Gastroesophageal sphincter (tissue), 3 donors: ENCODE results near the gene PA2G4.

Source experiments
- EP300 ChIP-seq: sonication (generic); formaldehyde crosslinking; IDR thresholded peaks from one replicate; pipeline ENCODE4 v1.6.1; 2017; ENCODE audit warnings: antibody characterized with exemption, mild to moderate bottlenecking
- POLR2A ChIP-seq, 2 donors: fragments of 450-650 bp; IDR thresholded peaks; one replicate each; pipeline ENCODE4 v1.6.1; 2017; ENCODE audit warnings: antibody characterized with exemption in 2 of 2, mild to moderate bottlenecking in 2 of 2, moderate library complexity in 1 of 2
- POLR2AphosphoS5 ChIP-seq: sonication (generic); formaldehyde crosslinking; IDR thresholded peaks from one replicate; pipeline ENCODE4 v1.6.1; 2017; ENCODE audit warnings: antibody characterized with exemption
- TF ChIP-seq, protein P1 (sequence below), 4 experiments: fragments of 200-600 bp in 2 of 4; fragments of 450-650 bp in 2 of 4; sonication (generic) in 1 of 4; IDR thresholded peaks; one replicate each; pipeline ENCODE4 v1.5.1; 2017 to 2019; ENCODE audit warnings: antibody characterized with exemption in 4 of 4, mild to moderate bottlenecking in 2 of 4, moderate library complexity in 2 of 4

- TF ChIP-seq, protein P1, sequence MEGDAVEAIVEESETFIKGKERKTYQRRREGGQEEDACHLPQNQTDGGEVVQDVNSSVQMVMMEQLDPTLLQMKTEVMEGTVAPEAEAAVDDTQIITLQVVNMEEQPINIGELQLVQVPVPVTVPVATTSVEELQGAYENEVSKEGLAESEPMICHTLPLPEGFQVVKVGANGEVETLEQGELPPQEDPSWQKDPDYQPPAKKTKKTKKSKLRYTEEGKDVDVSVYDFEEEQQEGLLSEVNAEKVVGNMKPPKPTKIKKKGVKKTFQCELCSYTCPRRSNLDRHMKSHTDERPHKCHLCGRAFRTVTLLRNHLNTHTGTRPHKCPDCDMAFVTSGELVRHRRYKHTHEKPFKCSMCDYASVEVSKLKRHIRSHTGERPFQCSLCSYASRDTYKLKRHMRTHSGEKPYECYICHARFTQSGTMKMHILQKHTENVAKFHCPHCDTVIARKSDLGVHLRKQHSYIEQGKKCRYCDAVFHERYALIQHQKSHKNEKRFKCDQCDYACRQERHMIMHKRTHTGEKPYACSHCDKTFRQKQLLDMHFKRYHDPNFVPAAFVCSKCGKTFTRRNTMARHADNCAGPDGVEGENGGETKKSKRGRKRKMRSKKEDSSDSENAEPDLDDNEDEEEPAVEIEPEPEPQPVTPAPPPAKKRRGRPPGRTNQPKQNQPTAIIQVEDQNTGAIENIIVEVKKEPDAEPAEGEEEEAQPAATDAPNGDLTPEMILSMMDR (IDR thresholded peaks at IDR 0.05), result no peak
- no peak for TF ChIP-seq EP300
- TF ChIP-seq POLR2A (IDR thresholded peaks at IDR 0.05), result no peak
- no peak for TF ChIP-seq POLR2AphosphoS5
Measured at GRCh38 chr12:56071648-56072047, 32.7 kb upstream of the PA2G4 start.
